MM.1S (cell line): ENCODE measurements around the gene ZFHX3.

Experiments
- DNase-seq: peaks from one replicate; pipeline ENCODE4 v3.0.0-alpha.2; 2015
- H2AFZ ChIP-seq: fragments of 300-600 bp; sonication (generic); 2 replicates; pipeline ENCODE4 v1.6.0; 2016; ENCODE audit warnings: antibody characterized with exemption, low read length
- H3F3A ChIP-seq: fragments of 300-600 bp; sonication (generic); 2 replicates; pipeline ENCODE4 v1.6.1; 2016; ENCODE audit warnings: mild to moderate bottlenecking, antibody characterized with exemption, low read length, moderate library complexity, mixed read lengths; ENCODE audit not compliant: insufficient read depth
- H3K27ac ChIP-seq: fragments of 300-600 bp; sonication (generic); 2 replicates; pipeline ENCODE4 v1.5.1; 2016; ENCODE audit warnings: mild to moderate bottlenecking, low read length
- H3K27me3 ChIP-seq: fragments of 300-600 bp; sonication (generic); replicated peaks from 2 replicates; pipeline ENCODE4 v1.6.0; 2016; ENCODE audit warnings: low read length; ENCODE audit not compliant: insufficient read depth
- H3K36me3 ChIP-seq: fragments of 300-600 bp; sonication (generic); replicated peaks from 2 replicates; pipeline ENCODE4 v1.6.1; 2016; ENCODE audit warnings: mild to moderate bottlenecking, low read length, mixed read lengths; ENCODE audit not compliant: insufficient read depth
- H3K4me1 ChIP-seq: fragments of 300-600 bp; sonication (generic); 2 replicates; pipeline ENCODE4 v1.6.1; 2016; ENCODE audit warnings: low read length, mixed read lengths
- H3K4me2 ChIP-seq: fragments of 300-600 bp; sonication (generic); 2 replicates; pipeline ENCODE4 v1.6.0; 2016; ENCODE audit warnings: low read depth, low read length
- H3K4me3 ChIP-seq: fragments of 300-600 bp; sonication (generic); 2 replicates; pipeline ENCODE4 v1.5.1; 2016; ENCODE audit warnings: low read length, mixed read lengths
- H3K79me2 ChIP-seq: fragments of 300-600 bp; sonication (generic); 2 replicates; pipeline ENCODE4 v1.6.1; 2016; ENCODE audit warnings: mixed run types, low read length, mixed read lengths
- H3K9ac ChIP-seq: fragments of 300-600 bp; sonication (generic); 2 replicates; pipeline ENCODE4 v1.6.1; 2016; ENCODE audit warnings: low read length, mixed read lengths
- H3K9me2 ChIP-seq: fragments of 300-600 bp; sonication (generic); replicated peaks from 2 replicates; pipeline ENCODE4 v1.6.1; 2016; ENCODE audit warnings: mild to moderate bottlenecking, low read length, mixed read lengths; ENCODE audit not compliant: insufficient read depth
- H3K9me3 ChIP-seq: fragments of 300-600 bp; sonication (generic); replicated peaks from 2 replicates; pipeline ENCODE4 v1.6.1; 2016; ENCODE audit warnings: mild to moderate bottlenecking, low read length, mixed read lengths; ENCODE audit not compliant: insufficient read depth
- H4K20me1 ChIP-seq: fragments of 300-600 bp; sonication (generic); 2 replicates; pipeline ENCODE4 v1.6.1; 2016; ENCODE audit warnings: mild to moderate bottlenecking, low read length, moderate library complexity, mixed read lengths; ENCODE audit not compliant: insufficient read depth
- CTCF ChIP-seq: fragments of 300-600 bp; sonication (generic); IDR thresholded peaks from 2 replicates; pipeline ENCODE4 v1.5.1; 2016; ENCODE audit warnings: antibody characterized with exemption, low read length, mixed read lengths
- EZH2 ChIP-seq: fragments of 300-600 bp; sonication (generic); optimal IDR thresholded peaks from 2 replicates; pipeline ENCODE3; 2017; ENCODE audit warnings: low read depth, mild to moderate bottlenecking, antibody characterized with exemption, low read length, mixed read lengths
- EZH2phosphoT487 ChIP-seq: fragments of 300-600 bp; sonication (generic); IDR thresholded peaks from 2 replicates; pipeline ENCODE4 v1.6.1; 2018; ENCODE audit warnings: antibody characterized with exemption, low read length

The ZFHX3 gene

GRCh38 chr16:72935896-72936295, 112.0 kb downstream of the ZFHX3 start:
- Histone ChIP-seq H3K9ac (no peak overlapping the region), H3K4me1 (no peaks in the 10 kb centered on the region), H3K36me3 (no peaks in the 10 kb centered on the region), H4K20me1 (no peaks in the 10 kb centered on the region), H3K4me2 (no peak overlapping the region), H3F3A (no peaks in the 10 kb centered on the region), H3K9me3 (no peaks in the 10 kb centered on the region), H3K9me2 (no peaks in the 10 kb centered on the region), H3K79me2 (no peaks in the 10 kb centered on the region), H3K27ac (no peak overlapping the region), H3K27me3 (no peaks in the 10 kb centered on the region), H2AFZ (no peak overlapping the region), H3K4me3 (no peak overlapping the region)
- no peak for DNase-seq
- TF ChIP-seq EZH2 (no peak), CTCF (no peak), EZH2phosphoT487 (no peak)

- TF ChIP-seq EZH2 (no peak), CTCF (no peak), EZH2phosphoT487 (no peak)
- Histone ChIP-seq H3K4me3 (no peak overlapping the region), H4K20me1 (no peaks in the 10 kb centered on the region), H2AFZ (no peak overlapping the region), H3K36me3 (no peaks in the 10 kb centered on the region), H3K27me3 (no peaks in the 10 kb centered on the region), H3K9me3 (no peaks in the 10 kb centered on the region), H3K27ac (no peak overlapping the region), H3K9me2 (no peaks in the 10 kb centered on the region), H3K9ac (no peak overlapping the region), H3K79me2 (no peaks in the 10 kb centered on the region), H3K4me2 (no peak overlapping the region), H3K4me1 (no peaks in the 10 kb centered on the region), H3F3A (no peaks in the 10 kb centered on the region)
- DNase-seq = no peak
Observed at GRCh38 chr16:72934636-72935403, 113.1 kb downstream of the ZFHX3 start.

- Histone ChIP-seq H3K9ac (no peak overlapping the region), H3K4me3 (no peak overlapping the region), H4K20me1 (no peaks in the 10 kb centered on the region), H3K4me1 (no peaks in the 10 kb centered on the region), H3K4me2 (no peak overlapping the region), H3K9me2 (no peaks in the 10 kb centered on the region), H3K27ac (no peak overlapping the region), H3K36me3 (no peaks in the 10 kb centered on the region), H3F3A (no peaks in the 10 kb centered on the region), H3K27me3 (no peaks in the 10 kb centered on the region), H2AFZ (no peak overlapping the region), H3K79me2 (no peaks in the 10 kb centered on the region), H3K9me3 (no peaks in the 10 kb centered on the region)
- TF ChIP-seq EZH2 = no peak
- no peak for TF ChIP-seq CTCF
- DNase-seq = no peak
Observed at GRCh38 chr16:72932677-72933335, 115.1 kb downstream of the ZFHX3 start.
